Effector memory CD4-positive, alpha-beta T cell (primary cell): ENCODE measurements around the gene TTN.

Experiments
- DNase-seq, 3 donors: peaks; one replicate each; pipeline ENCODE4 v3.0.0-alpha.2; 2020
- H3K27ac ChIP-seq: 2 replicates; pipeline ENCODE4 v1.7.0; 2013; ENCODE audit warnings: mild to moderate bottlenecking, low read length, moderate library complexity; ENCODE audit not compliant: insufficient read depth, poor library complexity, severe bottlenecking
- H3K27me3 ChIP-seq: replicated peaks from 2 replicates; pipeline ENCODE4 v1.7.0; 2013; ENCODE audit warnings: mild to moderate bottlenecking, low read length; ENCODE audit not compliant: insufficient read depth, control insufficient read depth, poor library complexity, severe bottlenecking
- H3K36me3 ChIP-seq: 2 replicates; pipeline ENCODE4 v1.7.0; 2013; ENCODE audit warnings: mild to moderate bottlenecking, low read length, moderate library complexity; ENCODE audit not compliant: control insufficient read depth, insufficient read depth
- H3K4me1 ChIP-seq: 2 replicates; pipeline ENCODE4 v1.7.0; 2013; ENCODE audit warnings: low read length, mild to moderate bottlenecking; ENCODE audit not compliant: control insufficient read depth, insufficient read depth, poor library complexity, severe bottlenecking
- H3K4me3 ChIP-seq: 2 replicates; pipeline ENCODE4 v1.7.0; 2013; ENCODE audit warnings: low read length, low read depth, mild to moderate bottlenecking; ENCODE audit not compliant: insufficient read depth, poor library complexity, severe bottlenecking
- H3K9me3 ChIP-seq: 2 replicates; pipeline ENCODE4 v1.7.0; 2013; ENCODE audit warnings: mild to moderate bottlenecking, low read length, moderate library complexity; ENCODE audit not compliant: control insufficient read depth

TTN gene

DNA sequence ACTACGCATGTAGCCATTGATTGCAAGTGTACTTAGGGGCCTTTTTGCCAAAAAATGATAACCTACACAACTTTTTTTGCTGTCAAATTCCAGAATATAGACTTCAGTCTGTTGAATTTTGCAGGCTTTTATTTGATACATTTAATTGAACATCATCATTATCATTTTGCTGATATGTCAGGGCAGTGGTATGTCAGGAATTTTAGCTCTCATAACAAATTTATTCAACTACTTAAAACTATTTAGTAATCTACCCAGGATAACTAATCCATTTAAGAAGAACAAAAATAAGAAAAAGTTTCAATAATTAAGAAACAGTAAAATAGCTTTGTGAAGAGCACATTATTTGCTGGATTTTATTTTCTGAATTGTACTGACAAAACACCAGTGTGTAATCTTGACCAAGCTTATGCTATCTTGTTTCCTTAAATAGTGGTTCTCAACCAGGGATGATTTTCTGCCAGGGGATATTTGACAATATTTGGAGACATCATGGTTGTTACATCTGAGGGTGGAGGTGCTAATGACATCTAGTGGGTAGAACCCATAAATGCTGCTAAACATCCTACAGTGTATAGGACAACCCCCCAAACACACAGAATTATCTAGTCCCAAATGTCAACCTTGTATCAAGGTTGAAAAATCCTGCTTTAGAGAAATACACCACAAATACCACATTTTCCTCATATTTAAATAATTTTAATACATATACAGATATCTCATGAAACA, 12.1 kb upstream of the TTN start:
- H3K27me3 ChIP-seq, result no peaks in the 10 kb centered on the region
- H3K36me3 ChIP-seq, result no peaks in the 10 kb centered on the region
- no peak overlapping the region for H3K4me3 ChIP-seq
- peaks cover 3% of the 10 kb centered on the region for H3K4me1 ChIP-seq
- no peak overlapping the region for H3K27ac ChIP-seq
- H3K9me3 ChIP-seq, result no peaks in the 10 kb centered on the region
- DNase-seq, result no peak

DNA sequence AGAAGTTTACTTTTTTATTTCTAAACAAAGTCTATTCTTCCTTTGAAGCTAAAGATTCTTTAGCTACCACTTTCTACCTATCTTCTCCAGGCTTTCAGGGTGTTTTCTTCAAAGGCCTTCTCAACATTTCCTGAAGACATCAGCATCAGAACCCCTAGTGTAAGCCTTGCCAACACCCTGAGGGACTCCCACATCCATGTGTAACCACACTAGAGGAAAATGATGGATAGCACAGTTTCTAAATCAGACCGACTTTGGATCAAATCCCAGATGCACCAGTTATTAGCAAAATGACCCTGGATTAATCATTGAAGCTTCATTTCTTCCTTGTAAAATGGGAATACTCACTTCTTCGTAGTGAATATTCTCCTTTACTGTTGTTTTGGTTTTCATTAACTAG, 4.7 kb upstream of the TTN start:
- Histone ChIP-seq H3K27me3 (no peaks in the 10 kb centered on the region), H3K9me3 (no peaks in the 10 kb centered on the region), H3K27ac (no peak overlapping the region), H3K4me3 (no peak overlapping the region), H3K36me3 (no peaks in the 10 kb centered on the region), H3K4me1 (no peaks in the 10 kb centered on the region)
- DNase-seq, result no peak

DNA sequence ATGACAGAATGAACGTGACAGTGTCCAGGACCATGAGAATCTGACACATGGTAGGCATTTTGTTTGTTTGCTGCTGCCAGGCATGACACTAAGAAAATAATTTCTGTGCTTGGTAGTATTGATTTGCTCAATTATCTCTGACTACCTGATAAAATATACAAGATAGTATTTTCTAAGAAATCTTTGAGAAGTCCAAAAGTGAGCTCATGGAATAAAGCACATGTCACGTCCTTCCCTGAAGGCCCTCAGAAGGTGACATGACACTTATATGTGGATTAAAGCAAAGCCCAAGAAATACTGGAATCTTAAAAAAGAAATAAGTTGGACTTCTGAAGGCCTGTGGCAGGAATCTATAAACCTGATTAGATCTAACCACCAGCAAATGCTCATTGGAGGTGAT, 3.8 kb upstream of the TTN start:
- Histone ChIP-seq H3K4me1 (no peaks in the 10 kb centered on the region), H3K4me3 (no peak overlapping the region), H3K27me3 (no peaks in the 10 kb centered on the region), H3K9me3 (no peaks in the 10 kb centered on the region), H3K36me3 (no peaks in the 10 kb centered on the region), H3K27ac (no peak overlapping the region)
- no peak for DNase-seq

DNA sequence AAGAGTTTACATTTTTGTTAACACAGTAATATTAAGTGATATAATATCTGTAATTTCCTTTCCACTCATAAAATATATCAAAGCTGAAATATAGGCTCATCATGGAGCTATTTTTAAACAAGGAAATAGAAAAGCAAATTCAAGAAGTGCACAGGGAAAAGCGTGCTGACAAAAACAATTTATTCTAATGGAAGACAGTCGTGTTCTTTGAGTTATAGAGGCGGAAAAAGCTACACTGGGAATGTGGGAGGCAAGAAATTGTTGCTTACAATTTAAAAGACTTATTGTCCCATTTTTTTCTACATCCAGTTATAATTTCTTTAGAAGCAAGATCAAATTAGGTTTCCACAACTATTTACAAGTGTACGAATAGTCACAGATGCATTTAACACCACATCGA, 3.2 kb upstream of the TTN start:
- no peak overlapping the region for H3K4me3 ChIP-seq
- H3K9me3 ChIP-seq, result no peaks in the 10 kb centered on the region
- DNase-seq, result no peak
- no peaks in the 10 kb centered on the region for H3K36me3 ChIP-seq
- no peak overlapping the region for H3K27ac ChIP-seq
- H3K27me3 ChIP-seq, result no peaks in the 10 kb centered on the region
- H3K4me1 ChIP-seq, result no peaks in the 10 kb centered on the region

DNA sequence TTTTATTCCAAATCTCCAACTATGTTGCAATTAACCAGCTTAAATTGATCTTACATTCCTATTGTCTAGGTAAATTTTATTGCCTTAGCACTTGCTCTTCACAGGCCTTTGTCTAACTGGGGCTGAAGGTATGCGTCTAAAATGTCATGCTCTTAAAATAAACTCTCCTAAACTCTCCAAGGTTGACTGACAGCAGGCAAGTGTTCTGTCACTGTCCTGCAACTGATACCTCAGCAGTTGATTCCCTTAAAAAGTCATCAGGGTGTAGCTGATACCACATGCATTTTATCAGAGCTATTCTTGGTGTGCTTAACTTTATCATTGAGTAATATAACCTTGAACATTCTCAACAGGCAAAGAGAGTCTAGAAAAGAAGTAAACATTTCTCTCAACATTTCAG, 680 bp downstream of the TTN start:
- H3K27ac ChIP-seq, result no peak overlapping the region
- no peak for DNase-seq

DNA sequence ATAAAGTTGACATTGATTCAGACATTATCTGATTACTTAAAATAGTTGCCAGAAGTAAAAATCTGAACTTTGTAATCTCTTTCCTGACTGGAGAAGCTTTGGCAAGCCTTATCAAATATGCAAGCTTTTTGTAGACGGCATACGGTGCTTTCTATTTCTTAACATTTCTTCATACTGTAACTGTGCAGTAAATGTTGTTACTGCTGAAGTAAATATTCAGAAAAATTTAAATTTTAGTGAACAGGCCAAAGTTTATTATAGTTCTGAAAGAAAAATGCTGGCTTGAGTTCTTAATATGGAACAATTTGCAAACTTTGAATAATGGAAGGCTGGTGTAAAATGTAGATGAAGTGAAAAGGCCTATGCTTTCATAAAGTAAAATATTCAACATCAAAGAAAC, 1.8 kb downstream of the TTN start:
- H3K4me1 ChIP-seq, result no peaks in the 10 kb centered on the region
- H3K36me3 ChIP-seq, result no peaks in the 10 kb centered on the region
- no peaks in the 10 kb centered on the region for H3K9me3 ChIP-seq
- no peak overlapping the region for H3K4me3 ChIP-seq
- H3K27ac ChIP-seq, result no peak overlapping the region
- H3K27me3 ChIP-seq, result no peaks in the 10 kb centered on the region
- DNase-seq, result no peak

More for the DNA sequence above, 680 bp downstream of the TTN start:
- Histone ChIP-seq H3K4me1 (no peaks in the 10 kb centered on the region), H3K36me3 (no peaks in the 10 kb centered on the region), H3K4me3 (no peak overlapping the region), H3K9me3 (no peaks in the 10 kb centered on the region), H3K27me3 (no peaks in the 10 kb centered on the region)

DNA sequence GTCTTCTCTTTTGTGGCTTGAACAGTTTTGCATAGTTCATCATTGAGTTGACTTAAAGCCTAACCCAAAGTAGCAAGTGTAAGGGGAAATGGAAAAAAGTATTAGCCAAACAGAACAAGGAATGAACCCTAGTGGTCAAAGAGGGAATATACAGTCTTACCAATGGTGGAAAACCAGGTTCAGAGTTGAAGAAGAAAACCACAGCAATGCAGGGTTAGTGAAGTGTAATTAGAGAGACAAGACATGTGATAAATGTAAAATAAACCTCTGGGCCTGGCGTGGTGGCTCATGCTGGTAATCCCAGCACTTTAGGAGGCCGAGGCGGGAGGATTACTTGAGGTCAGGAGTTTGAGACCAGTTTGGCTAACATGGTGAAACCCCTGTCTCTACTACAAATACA, 2.4 kb downstream of the TTN start:
- Histone ChIP-seq H3K27ac (no peak overlapping the region), H3K4me3 (no peak overlapping the region), H3K9me3 (no peaks in the 10 kb centered on the region), H3K4me1 (no peaks in the 10 kb centered on the region), H3K36me3 (no peaks in the 10 kb centered on the region), H3K27me3 (no peaks in the 10 kb centered on the region)
- no peak for DNase-seq

DNA sequence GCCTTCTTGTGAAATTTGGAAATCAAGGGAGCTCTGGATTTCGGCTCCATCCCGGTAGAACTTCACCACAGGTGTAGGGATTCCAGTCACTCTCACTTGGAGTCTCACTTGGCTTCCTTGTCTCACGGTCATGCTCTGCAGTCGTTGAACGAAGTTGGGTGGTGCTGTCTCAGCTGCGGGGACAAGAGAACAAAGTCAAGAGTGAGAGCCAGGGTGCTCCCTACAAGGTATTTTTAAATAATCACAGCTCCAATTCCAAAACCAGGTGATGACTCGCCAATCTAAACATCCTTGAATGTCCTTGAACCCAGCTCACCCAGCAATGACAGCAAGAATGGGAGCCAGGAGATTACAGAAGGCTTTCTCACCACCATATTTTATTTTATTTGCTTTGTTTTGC, 6.7 kb downstream of the TTN start:
- H3K27ac ChIP-seq, result no peak overlapping the region
- no peaks in the 10 kb centered on the region for H3K27me3 ChIP-seq

DNA sequence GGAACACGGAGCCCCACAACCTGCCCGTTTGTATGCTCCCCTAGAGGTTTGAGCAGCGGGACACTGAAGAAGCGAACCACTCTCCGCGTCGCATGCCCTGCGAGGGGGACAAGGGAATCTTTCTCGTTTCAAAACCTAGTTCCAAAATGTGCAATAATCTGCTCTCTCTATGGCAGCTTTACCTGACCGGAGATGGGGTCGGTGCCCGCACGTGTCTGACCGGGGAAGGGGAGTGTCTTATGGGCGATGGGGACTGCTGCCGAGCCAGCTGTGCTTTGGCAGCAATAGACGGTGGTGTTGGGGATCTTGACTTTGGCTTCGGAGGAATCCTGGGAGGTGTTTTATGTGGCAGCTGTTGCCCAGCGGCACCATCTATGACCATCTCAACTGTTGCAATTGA, 7.9 kb downstream of the TTN start:
- Histone ChIP-seq H3K4me1 (no peaks in the 10 kb centered on the region), H3K27me3 (no peaks in the 10 kb centered on the region), H3K36me3 (no peaks in the 10 kb centered on the region), H3K4me3 (no peak overlapping the region), H3K27ac (no peak overlapping the region), H3K9me3 (no peaks in the 10 kb centered on the region)
- no peak for DNase-seq

More for the DNA sequence above, 6.7 kb downstream of the TTN start:
- Histone ChIP-seq H3K36me3 (no peaks in the 10 kb centered on the region), H3K9me3 (no peaks in the 10 kb centered on the region), H3K4me1 (no peaks in the 10 kb centered on the region), H3K4me3 (no peak overlapping the region)
- no peak for DNase-seq

DNA sequence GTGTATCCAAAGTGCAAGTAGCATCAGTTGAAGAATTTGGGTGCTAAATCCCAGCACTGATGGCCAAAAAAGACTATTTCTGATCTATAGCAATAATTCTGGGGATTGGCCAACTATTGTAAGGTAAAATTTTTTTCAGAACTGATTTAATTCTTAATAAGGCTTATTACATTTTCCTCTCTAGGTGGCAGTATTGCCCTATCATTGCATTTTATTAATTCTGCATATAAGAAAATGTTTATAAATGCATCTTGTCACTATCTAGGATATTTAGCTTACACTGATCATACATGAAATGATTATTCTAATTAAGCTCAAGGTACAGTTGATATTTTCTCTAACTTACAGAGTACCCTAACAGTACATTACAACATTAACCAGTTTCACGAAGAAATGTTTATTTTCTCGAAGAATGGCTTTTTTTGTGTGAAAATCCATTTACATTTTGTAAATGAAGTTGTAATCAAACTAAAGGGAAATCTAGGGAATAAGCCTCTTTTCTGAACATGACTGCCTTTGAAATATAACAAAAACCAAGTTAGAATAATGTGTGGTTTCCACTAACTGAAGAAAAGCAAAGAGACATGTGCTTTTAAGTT, 11.0 kb downstream of the TTN start:
- no peak for DNase-seq

More for the DNA sequence above, 11.0 kb downstream of the TTN start:
- H3K27me3 ChIP-seq, result no peaks in the 10 kb centered on the region
- no peak overlapping the region for H3K4me3 ChIP-seq
- H3K36me3 ChIP-seq, result no peaks in the 10 kb centered on the region
- no peak overlapping the region for H3K27ac ChIP-seq
- H3K4me1 ChIP-seq, result no peaks in the 10 kb centered on the region
- H3K9me3 ChIP-seq, result no peaks in the 10 kb centered on the region
